Upper lobe of right lung (tissue), 1 donor: ENCODE data around the gene PAPPA2. TPM values are rescaled to one million over a fixed set of nuclear protein-coding genes. Genes with fewer than 3 reads are reported as not detected.

Source experiments
- ATAC-seq: fragments of 200-7000 bp; cut with Tn5 transposase; one replicate; pipeline ENCODE4 v1.9.1; 2020; ENCODE audit warnings: mild to moderate bottlenecking, moderate library complexity
- DNase-seq: peaks from one replicate; pipeline ENCODE4 v3.0.0-alpha.2; 2020
- H3K27ac ChIP-seq: fragments of 200-600 bp; one replicate; pipeline ENCODE4 v1.8.0; 2022
- H3K27me3 ChIP-seq: fragments of 200-600 bp; one replicate; pipeline ENCODE4 v1.8.0; 2022; ENCODE audit warnings: mild to moderate bottlenecking
- H3K36me3 ChIP-seq: fragments of 200-600 bp; one replicate; pipeline ENCODE4 v1.8.0; 2022
- H3K4me1 ChIP-seq: fragments of 200-600 bp; one replicate; pipeline ENCODE4 v1.8.0; 2022
- H3K4me3 ChIP-seq: fragments of 200-600 bp; one replicate; pipeline ENCODE4 v1.8.0; 2022; ENCODE audit warnings: mild to moderate bottlenecking
- H3K9me3 ChIP-seq: fragments of 200-600 bp; one replicate; pipeline ENCODE4 v1.8.0; 2022
- intact Hi-C: fragments of 100-400 bp; cut with DNase I; formaldehyde crosslinking; loops from one replicate; pipeline ENCODE4 v1.11.0; 2022
- total RNA-seq: library from RNA; stranded (reverse); fragmentation: NEBNext Ultra II Directional; extraction: Animal tissue kit (Norgen Biotek cat#: 25700); gene quantifications from one replicate; pipeline ENCODE4 v1.2.1, GENCODE V29; 2021
- TF ChIP-seq, protein P1 (sequence below): fragments of 200-600 bp; IDR thresholded peaks from one replicate; pipeline ENCODE4 v1.8.0; 2022; ENCODE audit warnings: antibody characterized with exemption
- donor health status: DM: no; HTN: yes; CAD: no; lungs with severe emphysema.

The PAPPA2 gene
- total RNA-seq, 1 donor from 2014 or later = 0.17 TPM

DNA sequence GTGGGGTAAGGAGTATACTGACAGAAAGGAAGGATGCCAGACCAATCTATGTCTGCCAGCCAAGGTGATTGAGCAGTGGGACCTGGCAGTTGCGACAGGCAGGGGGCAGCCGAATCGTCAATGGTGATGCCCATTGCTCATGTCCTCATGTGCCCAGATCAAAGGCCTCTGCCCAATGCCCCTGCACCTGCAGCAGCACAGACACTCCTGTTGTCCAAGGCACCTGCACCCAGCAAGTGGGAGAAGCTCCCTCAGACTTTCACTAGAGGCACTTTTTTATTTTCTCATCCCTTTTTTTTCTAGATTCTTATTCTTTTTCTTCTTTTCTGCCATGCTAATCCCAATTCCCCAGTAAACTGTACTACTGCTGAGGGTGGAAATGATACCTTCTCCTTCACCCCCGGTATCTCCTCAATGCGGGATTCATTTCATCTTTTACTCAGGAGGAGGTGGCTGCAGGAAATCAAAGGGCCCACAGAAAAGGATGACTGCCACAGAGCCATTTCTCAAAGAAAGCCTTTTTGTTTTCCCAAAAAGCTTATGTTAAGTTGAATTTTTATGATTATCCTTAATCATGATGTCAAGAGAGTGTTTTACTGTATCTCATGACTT is 332.0 kb downstream of the PAPPA2 start:
- TF ChIP-seq, protein P1, sequence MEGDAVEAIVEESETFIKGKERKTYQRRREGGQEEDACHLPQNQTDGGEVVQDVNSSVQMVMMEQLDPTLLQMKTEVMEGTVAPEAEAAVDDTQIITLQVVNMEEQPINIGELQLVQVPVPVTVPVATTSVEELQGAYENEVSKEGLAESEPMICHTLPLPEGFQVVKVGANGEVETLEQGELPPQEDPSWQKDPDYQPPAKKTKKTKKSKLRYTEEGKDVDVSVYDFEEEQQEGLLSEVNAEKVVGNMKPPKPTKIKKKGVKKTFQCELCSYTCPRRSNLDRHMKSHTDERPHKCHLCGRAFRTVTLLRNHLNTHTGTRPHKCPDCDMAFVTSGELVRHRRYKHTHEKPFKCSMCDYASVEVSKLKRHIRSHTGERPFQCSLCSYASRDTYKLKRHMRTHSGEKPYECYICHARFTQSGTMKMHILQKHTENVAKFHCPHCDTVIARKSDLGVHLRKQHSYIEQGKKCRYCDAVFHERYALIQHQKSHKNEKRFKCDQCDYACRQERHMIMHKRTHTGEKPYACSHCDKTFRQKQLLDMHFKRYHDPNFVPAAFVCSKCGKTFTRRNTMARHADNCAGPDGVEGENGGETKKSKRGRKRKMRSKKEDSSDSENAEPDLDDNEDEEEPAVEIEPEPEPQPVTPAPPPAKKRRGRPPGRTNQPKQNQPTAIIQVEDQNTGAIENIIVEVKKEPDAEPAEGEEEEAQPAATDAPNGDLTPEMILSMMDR = no peak
- intact Hi-C loops = loop anchor here (10.0 kb wide), 1 partner anchor 500 kb away; no protein-coding TSS in a partner anchor
- Histone ChIP-seq H3K27ac (no peak overlapping the region), H3K9me3 (no peaks in the 10 kb centered on the region), H3K4me3 (no peak overlapping the region), H3K36me3 (no peaks in the 10 kb centered on the region), H3K27me3 (no peaks in the 10 kb centered on the region), H3K4me1 (no peaks in the 10 kb centered on the region)
- DNase-seq (no peak), ATAC-seq (no peak)

DNA sequence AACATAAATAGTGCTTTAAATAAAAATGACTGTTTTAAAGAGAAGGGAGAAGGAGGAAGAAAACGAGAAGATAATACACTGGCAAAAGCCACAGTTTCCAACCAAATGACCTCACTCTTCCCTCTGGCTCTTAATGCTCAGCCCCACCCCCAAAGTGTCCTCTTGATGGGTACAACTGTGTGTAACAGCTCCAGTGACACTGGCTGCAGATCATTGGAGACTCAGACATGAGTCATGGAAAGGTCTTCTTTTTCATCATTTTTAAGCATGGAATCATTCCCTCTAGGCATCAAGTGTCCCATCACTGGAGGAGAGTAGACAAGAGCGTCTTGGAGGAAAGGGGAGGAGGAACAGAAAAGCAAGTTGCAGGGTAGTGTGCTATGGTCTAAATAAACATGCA is 333.0 kb downstream of the PAPPA2 start:
- TF ChIP-seq, protein P1 = no peak
- Histone ChIP-seq H3K4me1 (no peaks in the 10 kb centered on the region), H3K27ac (no peak overlapping the region), H3K36me3 (no peaks in the 10 kb centered on the region), H3K4me3 (no peak overlapping the region), H3K9me3 (no peaks in the 10 kb centered on the region), H3K27me3 (no peaks in the 10 kb centered on the region)
- ATAC-seq (no peak), DNase-seq (no peak)
- intact Hi-C loops = loop anchor here (10.0 kb wide), 1 partner anchor 501 kb away; no protein-coding TSS in a partner anchor

DNA sequence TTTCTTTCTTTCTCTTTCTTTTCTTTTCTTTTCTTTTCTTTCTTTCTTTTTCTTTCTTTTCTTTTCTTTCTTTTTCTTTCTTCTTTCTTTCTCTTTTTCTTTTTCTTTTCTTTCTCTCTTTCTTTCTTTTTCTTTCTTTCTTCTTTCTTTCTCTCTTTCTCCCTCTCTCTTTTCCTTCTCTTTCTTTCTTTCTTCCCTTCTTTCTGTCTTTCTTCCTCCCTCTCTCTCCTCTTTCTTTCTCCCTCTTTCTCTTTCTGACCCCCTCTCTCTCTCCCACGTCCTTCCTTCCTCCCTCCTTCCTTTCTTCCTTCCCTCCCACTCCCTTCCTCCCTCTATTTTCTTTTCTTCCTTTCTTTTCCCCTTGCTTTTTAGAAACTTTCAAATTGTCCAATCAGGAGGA is 333.6 kb downstream of the PAPPA2 start:
- DNase-seq (no peak), ATAC-seq (no peak)
- TF ChIP-seq, protein P1 = no peak
- Histone ChIP-seq H3K9me3 (no peaks in the 10 kb centered on the region), H3K27me3 (no peaks in the 10 kb centered on the region), H3K4me1 (no peaks in the 10 kb centered on the region), H3K36me3 (no peaks in the 10 kb centered on the region), H3K4me3 (no peak overlapping the region), H3K27ac (no peak overlapping the region)
- intact Hi-C loops = loop anchor here (10.0 kb wide), 1 partner anchor 502 kb away; no protein-coding TSS in a partner anchor

DNA sequence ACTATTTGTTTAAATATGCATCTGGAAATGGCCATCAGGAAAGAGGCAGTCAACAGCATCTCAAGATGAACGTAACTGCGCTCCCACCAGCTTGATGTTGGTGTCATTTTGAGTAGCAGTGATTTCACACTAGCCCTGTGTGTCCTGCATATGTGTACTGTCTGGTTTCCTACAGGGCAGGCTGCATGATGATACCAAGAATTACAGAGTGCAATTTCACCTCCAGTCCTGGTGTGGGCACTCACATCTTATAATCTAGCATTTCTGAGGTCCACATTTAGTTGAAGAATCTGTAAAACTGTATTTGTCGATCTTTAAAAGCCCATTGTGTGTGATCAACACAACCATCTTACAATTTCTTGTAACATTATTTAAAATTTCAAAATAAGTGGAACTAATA is 336.4 kb downstream of the PAPPA2 start:
- Histone ChIP-seq H3K27ac (no peak overlapping the region), H3K4me1 (no peaks in the 10 kb centered on the region), H3K4me3 (no peak overlapping the region), H3K9me3 (no peaks in the 10 kb centered on the region), H3K36me3 (no peaks in the 10 kb centered on the region), H3K27me3 (no peaks in the 10 kb centered on the region)
- ATAC-seq = no peak
- no peak for DNase-seq
- TF ChIP-seq, protein P1 = no peak
- intact Hi-C loops = loop anchor here (10.0 kb wide), 1 partner anchor 505 kb away; no protein-coding TSS in a partner anchor

DNA sequence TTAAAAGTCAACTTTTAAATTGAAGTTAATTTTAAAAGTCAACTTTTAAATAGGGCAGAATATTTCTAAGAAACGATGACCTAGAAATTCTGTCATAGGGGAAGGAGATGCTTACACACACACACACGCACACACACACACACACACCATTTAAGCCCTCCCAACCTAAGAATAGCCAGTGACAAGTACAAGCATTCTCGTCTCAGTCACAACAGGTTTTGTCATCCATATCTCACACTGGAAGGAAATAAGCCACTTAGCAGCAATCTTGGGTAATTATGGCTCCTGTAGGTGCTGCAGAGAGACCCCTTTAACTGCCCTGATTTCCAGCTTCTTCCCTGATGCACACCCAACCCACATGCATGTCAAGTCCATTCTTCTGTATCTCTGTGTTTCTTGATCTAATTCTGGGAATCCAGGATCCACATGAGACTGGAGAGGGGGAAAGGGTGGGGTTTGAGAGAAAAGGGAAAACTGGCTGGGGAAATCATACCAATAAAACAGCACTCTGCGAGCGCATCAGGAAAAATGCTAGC is 338.1 kb downstream of the PAPPA2 start:
- intact Hi-C loops = no loop called here
- Histone ChIP-seq H3K9me3 (no peaks in the 10 kb centered on the region), H3K27me3 (no peaks in the 10 kb centered on the region), H3K36me3 (no peaks in the 10 kb centered on the region), H3K4me1 (no peaks in the 10 kb centered on the region), H3K4me3 (no peak overlapping the region), H3K27ac (no peak overlapping the region)
- DNase-seq (no peak), ATAC-seq (no peak)
- TF ChIP-seq, protein P1 = no peak
